Epithelial cell of proximal tubule (primary cell): ENCODE results near the gene ZFP36. TPM values are rescaled to one million over a fixed set of nuclear protein-coding genes. Genes with fewer than 3 reads are reported as not detected.

Experiments
- DNase-seq: peaks from one replicate; pipeline ENCODE4 v3.0.0-alpha.2; 2011; ENCODE audit warnings: low read depth
- H3K4me3 ChIP-seq: 2 replicates; pipeline ENCODE4 v1.5.1; 2011; ENCODE audit warnings: low read depth, mild to moderate bottlenecking, low read length
- total RNA-seq: library from RNA; depleted of rRNA; stranded (reverse); fragments of >200 nt; gene quantifications from 2 replicates; pipeline ENCODE4 v1.2.3, GENCODE V29; 2015
- TF ChIP-seq, protein P1 (sequence below): conservative IDR thresholded peaks from 2 replicates; pipeline ENCODE4 v1.5.1; 2012; ENCODE audit warnings: low read depth, mild to moderate bottlenecking, low read length

ZFP36 gene
- total RNA-seq, 1 donor from 2014 or later: 10.0 TPM

DNA sequence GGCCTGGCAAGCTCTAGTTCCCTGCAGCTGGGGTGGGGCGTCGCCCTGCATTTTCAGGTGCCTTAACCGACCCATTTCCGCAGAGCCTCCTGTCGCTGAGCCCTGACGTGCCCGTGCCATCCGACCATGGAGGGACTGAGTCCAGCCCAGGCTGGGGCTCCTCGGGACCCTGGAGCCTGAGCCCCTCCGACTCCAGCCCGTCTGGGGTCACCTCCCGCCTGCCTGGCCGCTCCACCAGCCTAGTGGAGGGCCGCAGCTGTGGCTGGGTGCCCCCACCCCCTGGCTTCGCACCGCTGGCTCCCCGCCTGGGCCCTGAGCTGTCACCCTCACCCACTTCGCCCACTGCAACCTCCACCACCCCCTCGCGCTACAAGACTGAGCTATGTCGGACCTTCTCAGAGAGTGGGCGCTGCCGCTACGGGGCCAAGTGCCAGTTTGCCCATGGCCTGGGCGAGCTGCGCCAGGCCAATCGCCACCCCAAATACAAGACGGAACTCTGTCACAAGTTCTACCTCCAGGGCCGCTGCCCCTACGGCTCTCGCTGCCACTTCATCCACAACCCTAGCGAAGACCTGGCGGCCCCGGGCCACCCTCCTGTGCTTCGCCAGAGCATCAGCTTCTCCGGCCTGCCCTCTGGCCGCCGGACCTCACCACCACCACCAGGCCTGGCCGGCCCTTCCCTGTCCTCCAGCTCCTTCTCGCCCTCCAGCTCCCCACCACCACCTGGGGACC is 1.2 kb downstream of the ZFP36 start:
- DNase-seq: no peak
- TF ChIP-seq, protein P1, sequence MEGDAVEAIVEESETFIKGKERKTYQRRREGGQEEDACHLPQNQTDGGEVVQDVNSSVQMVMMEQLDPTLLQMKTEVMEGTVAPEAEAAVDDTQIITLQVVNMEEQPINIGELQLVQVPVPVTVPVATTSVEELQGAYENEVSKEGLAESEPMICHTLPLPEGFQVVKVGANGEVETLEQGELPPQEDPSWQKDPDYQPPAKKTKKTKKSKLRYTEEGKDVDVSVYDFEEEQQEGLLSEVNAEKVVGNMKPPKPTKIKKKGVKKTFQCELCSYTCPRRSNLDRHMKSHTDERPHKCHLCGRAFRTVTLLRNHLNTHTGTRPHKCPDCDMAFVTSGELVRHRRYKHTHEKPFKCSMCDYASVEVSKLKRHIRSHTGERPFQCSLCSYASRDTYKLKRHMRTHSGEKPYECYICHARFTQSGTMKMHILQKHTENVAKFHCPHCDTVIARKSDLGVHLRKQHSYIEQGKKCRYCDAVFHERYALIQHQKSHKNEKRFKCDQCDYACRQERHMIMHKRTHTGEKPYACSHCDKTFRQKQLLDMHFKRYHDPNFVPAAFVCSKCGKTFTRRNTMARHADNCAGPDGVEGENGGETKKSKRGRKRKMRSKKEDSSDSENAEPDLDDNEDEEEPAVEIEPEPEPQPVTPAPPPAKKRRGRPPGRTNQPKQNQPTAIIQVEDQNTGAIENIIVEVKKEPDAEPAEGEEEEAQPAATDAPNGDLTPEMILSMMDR: no peak
- H3K4me3 ChIP-seq: peak overlapping the region; percentile 80

DNA sequence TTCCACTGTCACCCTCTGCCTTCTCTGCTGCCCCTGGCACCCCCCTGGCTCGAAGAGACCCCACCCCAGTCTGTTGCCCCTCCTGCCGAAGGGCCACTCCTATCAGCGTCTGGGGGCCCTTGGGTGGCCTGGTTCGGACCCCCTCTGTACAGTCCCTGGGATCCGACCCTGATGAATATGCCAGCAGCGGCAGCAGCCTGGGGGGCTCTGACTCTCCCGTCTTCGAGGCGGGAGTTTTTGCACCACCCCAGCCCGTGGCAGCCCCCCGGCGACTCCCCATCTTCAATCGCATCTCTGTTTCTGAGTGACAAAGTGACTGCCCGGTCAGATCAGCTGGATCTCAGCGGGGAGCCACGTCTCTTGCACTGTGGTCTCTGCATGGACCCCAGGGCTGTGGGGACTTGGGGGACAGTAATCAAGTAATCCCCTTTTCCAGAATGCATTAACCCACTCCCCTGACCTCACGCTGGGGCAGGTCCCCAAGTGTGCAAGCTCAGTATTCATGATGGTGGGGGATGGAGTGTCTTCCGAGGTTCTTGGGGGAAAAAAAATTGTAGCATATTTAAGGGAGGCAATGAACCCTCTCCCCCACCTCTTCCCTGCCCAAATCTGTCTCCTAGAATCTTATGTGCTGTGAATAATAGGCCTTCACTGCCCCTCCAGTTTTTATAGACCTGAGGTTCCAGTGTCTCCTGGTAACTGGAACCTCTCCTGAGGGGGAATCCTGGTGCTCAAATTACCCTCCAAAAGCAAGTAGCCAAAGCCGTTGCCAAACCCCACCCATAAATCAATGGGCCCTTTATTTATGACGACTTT is 2.0 kb downstream of the ZFP36 start:
- DNase-seq: no peak
- H3K4me3 ChIP-seq: peak overlapping the region; percentile 80

DNA sequence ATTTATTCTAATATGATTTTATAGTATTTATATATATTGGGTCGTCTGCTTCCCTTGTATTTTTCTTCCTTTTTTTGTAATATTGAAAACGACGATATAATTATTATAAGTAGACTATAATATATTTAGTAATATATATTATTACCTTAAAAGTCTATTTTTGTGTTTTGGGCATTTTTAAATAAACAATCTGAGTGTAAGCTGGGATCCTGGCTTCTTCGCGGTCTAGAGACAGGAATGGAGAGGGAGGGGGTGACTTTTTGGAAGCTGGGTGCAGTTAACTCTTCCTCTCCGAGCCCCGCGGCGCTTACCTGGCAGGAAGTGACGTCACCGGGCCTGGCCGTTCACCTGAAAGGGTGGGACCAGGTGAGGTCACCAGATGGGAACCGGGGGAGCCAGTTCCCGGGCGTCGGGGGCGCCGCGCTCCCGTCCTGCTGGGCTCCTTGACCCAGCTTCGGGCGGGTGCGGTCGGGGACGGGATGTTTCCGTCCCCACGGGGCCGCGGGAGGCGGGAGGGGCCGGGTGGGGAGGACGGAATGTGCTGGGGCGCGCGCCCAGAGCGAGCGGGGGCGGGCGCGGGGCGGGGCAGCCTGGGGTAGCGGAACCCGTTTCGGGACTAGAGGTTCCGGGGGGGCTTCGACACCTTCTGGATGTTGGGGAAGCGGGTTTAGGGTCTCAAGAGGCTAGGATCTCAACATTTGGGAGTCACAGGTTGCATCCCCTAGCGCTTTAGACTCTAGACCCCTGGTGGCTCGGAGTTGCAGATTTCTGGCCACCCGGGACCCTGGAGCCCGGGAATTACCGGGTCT is 2.8 kb downstream of the ZFP36 start:
- TF ChIP-seq, protein P1: no peak
- DNase-seq: no peak
- H3K4me3 ChIP-seq: peak overlapping the region; percentile 80

More for the DNA sequence above, 2.0 kb downstream of the ZFP36 start:
- TF ChIP-seq, protein P1: no peak

DNA sequence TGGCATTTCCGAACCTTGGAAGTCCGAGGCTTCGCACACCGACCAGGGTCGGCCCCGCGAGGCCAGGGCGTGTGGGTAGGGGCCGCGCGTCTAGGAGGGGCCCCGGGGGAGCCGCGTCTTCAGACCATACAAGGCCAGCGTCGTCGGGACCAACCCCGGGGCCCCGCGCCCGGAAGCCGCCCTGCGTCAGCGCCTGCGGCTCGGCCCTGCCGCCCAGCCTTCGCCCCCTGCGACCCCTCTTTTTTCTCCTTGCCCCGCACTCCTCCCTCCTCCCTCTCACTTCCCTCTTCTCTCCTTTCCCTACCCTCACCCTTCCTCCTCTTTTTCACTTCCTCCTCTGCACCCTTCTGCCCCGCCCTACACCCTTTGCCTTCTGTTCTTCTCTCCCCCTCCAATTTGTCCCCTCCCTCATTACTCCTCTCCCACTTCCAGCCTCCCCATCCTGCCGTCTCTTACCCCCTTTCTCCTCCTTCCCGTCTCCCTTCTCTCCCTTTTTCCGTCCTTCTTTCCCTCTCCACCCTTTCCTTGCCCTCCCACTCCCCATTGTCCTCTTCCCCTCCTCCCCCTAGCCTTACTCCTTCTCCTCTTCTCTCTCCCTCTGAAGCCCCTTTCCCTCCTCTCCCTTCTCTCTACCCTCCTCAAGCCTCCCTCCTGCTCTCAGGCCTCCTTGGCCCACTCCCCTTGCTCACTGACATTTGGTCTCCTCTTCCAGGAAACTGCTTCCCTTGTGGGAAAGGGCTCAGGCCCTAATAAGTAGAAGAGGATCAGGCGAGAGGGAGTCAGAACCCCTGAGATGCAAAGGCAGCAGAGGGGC is 3.6 kb downstream of the ZFP36 start:
- H3K4me3 ChIP-seq: peak overlapping the region; percentile 80
- TF ChIP-seq, protein P1: no peak
- no peak for DNase-seq

DNA sequence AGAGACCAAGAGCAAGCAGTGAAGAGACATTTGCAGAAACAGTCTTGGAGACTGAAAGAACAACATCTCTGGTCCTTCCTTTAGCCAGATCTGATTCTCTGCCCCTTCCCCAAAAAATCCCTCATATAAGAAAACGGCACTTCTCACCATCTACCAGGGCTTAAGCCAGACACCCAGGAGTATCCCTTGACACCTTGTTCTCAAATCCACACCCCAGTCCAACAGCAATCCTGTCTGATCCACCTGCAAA is 4.1 kb downstream of the ZFP36 start:
- TF ChIP-seq, protein P1: no peak
- peak overlapping the region; percentile 80 for H3K4me3 ChIP-seq
- DNase-seq: no peak

DNA sequence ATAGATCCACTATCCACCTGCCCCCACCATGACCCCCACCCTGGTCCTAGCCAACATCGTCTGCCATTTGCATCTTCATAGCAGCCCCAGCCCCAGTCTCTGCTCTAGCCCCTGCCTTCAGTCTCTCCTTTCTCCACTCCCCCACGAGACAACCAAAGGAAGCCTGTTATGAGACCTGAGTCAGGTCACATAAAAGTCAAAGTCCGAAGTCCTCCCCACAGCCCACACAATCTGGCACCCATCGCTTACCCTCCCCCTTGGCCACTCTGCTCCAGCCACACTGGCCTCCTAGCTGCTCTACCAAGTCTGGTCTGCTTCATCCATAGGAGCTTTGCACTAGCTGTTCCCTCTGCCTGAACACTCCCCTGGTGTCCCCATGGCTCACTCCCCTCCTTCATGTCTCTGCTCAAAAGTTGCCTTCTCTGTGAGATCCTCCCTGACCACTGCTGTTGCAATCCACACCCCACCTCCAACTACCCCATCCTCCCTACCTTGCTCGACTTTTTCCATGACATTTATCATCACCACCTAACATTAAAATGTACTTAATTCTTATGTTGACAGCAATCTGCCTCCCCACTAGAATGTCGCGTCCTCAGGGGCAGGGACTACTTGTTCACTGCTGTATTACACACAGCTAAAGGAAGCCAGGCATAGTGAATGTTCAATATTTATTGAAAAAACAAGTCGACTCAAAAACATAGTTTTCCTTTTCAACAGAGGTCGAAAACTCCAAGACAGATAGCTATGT is 4.6 kb downstream of the ZFP36 start:
- DNase-seq: no peak
- H3K4me3 ChIP-seq: peak overlapping the region; percentile 80
- TF ChIP-seq, protein P1: no peak
